M059J (cell line): ENCODE data around the gene CNEP1R1. TPM values are rescaled to one million over a fixed set of nuclear protein-coding genes. Genes with fewer than 3 reads are reported as not detected.

Experiments
- DNase-seq: peaks from one replicate; pipeline ENCODE4 v3.0.0-alpha.2; 2012; ENCODE audit warnings: low read depth
- total RNA-seq: library from RNA; depleted of rRNA; stranded (reverse); fragments of >200 nt; shearing (Covaris generic); gene quantifications from 2 replicates; pipeline ENCODE4 v1.2.3, GENCODE V29; 2014; rRNA removed

The CNEP1R1 gene
- total RNA-seq, 1 experiment from 2014 or later: 43.4 TPM

- no peak for DNase-seq
These were observed 40.2 kb downstream of the CNEP1R1 start for GRCh38 chr16:50065241-50065623.

GRCh38 chr16:50065624-50066481 is 40.8 kb downstream of the CNEP1R1 start, which contains the start of gene HEATR3:
Gene HEATR3, plus strand, starts transcription at chr16:50065970. Its CDS starts 162 bp downstream, at chr16:50066132.
- peak; percentile 88 for DNase-seq

GRCh38 chr16:50066482-50067289 is 41.7 kb downstream of the CNEP1R1 start:
- DNase-seq: no peak

- DNase-seq: peak; percentile 52
These were observed 42.3 kb downstream of the CNEP1R1 start for GRCh38 chr16:50067290-50067853.

DNA sequence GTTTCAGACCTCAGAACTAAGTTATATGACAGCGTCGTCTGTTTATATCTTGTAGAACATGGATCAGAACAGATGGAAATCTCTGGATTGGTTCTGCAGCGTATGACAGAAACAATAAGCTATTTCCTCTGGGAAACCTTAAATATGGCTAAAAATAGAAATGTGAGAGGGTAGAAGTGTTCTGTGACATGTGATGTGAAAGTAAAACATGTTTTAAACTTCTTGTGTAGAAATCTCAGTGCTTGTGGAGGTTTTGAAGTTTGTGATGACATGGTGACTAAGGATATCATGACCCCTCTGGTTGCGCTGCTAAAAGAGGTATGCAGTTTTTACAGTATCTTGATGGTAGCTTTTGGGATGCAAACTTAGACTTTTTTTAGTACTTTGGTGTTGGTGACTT is 43.5 kb downstream of the CNEP1R1 start:
- no peak for DNase-seq

- DNase-seq: no peak
These were observed 44.0 kb downstream of the CNEP1R1 start for GRCh38 chr16:50069060-50069459.

- DNase-seq: no peak
These were observed 46.1 kb downstream of the CNEP1R1 start for GRCh38 chr16:50071075-50071671.

GRCh38 chr16:50072730-50073129 is 47.7 kb downstream of the CNEP1R1 start:
- no peak for DNase-seq

DNA sequence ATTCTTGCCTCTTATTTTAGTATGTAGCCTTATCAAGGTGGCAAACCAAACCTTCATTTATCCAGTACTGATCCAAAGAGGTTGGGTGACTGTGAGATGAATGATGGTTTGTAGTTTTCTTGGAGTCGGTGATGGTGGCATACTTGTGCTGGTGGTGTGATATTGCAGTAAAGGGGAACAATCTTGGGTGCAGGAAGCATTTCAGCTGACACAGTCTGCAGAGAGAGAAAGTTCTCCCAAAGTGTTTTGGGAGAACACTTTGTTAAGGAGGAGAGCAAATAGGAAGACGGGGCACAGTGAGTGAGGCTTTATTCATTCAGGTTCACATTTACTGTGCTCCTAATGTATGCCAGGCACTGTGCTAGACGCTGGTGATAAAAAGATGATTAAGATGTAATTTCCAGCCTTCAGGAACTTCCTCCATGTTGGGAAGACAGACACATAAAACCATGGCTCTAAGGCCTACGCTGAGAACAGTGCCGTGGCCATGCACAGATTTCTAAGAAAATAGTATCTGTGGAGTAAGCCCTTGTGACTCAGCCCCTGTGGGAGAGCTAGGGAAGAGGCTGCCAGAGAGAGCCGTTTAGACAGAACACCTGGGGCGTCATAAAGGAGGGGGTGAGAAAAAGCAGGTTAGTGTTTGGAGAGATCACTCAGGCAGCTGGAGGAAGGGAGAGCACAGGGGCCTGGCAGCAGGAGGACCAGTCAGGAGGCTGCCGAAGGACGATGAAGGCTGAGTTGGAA is 54.5 kb downstream of the CNEP1R1 start:
- no peak for DNase-seq

DNA sequence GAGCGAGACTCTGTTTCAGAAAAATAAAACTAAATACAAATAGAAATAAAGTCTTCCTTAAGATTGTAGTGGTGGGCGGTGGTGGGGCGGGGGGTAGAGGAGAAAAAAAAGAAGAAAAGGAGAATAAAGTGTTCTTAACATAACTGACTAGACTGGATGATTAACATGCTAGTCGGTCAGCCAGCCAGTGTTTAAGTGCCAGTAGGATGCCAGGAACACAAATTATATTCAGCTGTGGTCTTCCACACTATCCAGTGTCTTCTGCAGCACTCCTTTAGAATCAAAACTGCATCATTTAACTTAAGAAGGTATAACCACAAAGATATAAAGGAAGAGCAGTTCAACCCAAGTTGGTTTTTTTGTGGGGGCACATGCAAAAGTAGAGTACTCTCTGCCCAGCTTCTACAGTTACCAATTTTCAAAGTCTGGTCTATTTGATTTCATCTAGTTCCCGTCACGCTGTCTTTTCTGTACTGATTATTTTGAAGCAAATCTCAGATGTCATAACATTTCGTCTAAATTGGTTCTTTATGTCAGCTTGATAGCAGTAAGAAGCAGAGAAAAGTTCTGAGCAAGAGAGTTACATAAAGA is 56.5 kb downstream of the CNEP1R1 start:
- DNase-seq: no peak

- no peak for DNase-seq
These were observed 59.0 kb downstream of the CNEP1R1 start for GRCh38 chr16:50083996-50084395.

DNA sequence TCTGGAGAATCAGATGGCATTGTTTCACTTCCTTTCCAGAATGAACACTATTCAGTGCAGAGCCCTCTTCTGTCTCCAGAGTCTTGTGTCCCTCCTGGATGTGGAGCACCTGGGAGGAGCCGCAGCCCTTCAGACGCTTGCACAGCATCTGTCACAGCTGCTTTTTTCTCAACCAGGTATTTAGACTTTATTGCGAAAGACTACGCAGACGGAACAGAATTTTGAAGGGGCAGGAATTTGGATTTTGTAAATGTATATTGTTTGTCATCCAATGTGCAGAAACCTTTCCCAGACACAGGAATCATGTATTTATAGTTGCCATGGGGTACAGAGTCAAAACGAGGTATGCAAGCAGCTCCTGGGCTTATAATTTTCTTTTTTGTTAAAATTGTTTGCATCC is 61.2 kb downstream of the CNEP1R1 start:
- no peak for DNase-seq

Other genes starting within 250 kb of the CNEP1R1 start
- gene ZNF423, start 169.1 kb upstream of the CNEP1R1 start, total RNA-seq: 0.02 and 0.20 TPM in 2 replicates
- 15.8 and 24.1 TPM in 2 replicates for gene HEATR3, start 40.7 kb downstream of the CNEP1R1 start, total RNA-seq
- 7.0 and 10.6 TPM in 2 replicates for gene TENT4B, start 128.1 kb downstream of the CNEP1R1 start, total RNA-seq
- 10.5 and 17.4 TPM in 2 replicates for gene ADCY7, start 241.3 kb downstream of the CNEP1R1 start, total RNA-seq